Myocyte (in vitro differentiated cells): Measurements from ENCODE around the gene TIMM23B. TPM values are rescaled to one million over a fixed set of nuclear protein-coding genes. Genes with fewer than 3 reads are reported as not detected.
"Not testable (repeated sequence)": the region's sequence is repeated elsewhere in the genome, so short reads cannot be mapped to it uniquely, and the experiment has no call there.

Experiments
- DNase-seq: peaks from one replicate; pipeline ENCODE4 v3.0.0-alpha.2; 2012; ENCODE audit warnings: low read depth
- polyA plus RNA-seq: library from polyadenylated mRNA; unstranded; fragments of >200 nt; gene quantifications from one replicate; pipeline ENCODE4 v1.2.1, GENCODE V29; 2012; ENCODE audit warnings: missing spikeins
- total RNA-seq: library from RNA; depleted of rRNA; stranded (reverse); fragments of >200 nt; gene quantifications from 2 replicates; pipeline ENCODE4 v1.2.3, GENCODE V29; 2014

Gene TIMM23B, protein sequence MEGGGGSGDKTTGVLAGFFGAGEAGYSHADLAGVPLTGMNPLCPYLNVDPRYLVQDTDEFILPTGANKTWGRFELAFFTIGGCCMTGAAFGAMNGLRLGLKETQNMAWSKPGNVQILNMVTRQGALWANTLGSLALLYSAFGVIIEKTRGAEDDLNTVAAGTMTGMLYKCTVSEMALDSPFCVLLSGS
- 16.2 and 19.7 TPM in 2 replicates for total RNA-seq
- 17.1 TPM for polyA plus RNA-seq

DNA sequence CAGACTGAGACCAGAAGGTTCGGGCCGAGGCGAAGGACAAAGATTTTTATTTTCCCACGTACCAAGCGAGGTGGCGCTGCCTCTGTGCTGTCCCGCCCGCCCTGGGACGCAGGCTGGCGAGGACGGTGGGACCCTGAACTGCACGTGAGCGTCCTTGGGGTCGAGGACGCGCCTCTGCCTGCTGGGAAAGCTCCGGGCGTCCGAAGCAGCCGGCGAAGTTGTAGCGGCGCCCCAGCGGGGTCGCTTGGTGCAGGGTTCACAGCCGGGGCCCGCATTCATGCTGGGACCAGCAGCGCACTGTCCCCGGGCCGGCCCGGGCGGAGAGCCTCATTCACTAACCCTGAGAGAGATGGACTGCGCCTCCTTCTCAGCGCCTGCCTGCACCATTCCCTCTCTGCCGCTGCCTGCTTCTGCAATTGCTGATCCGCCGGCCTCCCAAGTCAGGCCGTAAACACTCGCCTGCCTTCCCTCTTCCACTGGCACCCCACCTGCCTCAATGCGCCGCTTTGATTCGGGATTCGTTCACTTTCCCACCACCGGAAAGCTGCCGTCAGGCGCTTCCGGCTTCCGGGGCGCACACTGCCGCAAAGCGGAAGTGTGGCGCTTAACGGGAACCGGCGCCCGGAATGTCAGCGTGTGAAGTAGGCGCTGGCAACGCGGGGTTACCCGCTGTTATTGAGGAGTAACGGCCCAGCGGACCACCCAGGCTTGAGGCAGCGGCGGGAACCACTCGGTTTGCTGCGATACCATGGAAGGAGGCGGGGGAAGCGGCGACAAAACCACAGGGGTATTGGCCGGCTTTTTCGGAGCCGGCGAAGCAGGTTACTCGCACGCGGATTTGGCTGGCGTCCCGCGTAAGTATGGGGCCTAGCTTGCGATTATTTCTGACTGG is at the start of gene TIMM23B, which contains the start of gene PARG:
TSS of gene TIMM23B (plus strand) at position 607 of the 892 bp plus-strand sequence. CDS start at position 749, 142 bp downstream.
TSS of gene PARG (minus strand) at position 581 of the 892 bp plus-strand sequence. CDS start at position 279, 302 bp downstream.
- peak; percentile 86 for DNase-seq

DNA sequence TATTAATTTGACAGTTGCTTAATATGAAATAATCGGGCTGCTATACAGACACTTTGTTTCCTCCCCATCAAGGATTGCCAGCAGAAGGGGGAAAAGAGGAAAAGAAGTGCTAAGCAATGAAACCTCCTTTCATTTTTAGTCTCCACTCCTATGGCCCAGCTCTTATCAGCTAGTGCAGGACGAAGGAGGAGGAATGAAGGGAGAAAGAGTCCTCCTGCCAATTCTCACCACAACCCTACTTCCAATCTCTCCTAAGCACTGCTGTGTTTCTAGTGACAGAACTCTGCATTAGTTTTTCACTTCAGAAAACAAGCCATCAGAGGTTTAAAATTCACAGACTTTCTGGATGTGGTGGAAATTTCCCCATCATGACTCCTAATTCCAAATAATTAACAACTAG is 41.9 kb upstream of the TIMM23B start:
- DNase-seq: not testable (repeated sequence)

DNA sequence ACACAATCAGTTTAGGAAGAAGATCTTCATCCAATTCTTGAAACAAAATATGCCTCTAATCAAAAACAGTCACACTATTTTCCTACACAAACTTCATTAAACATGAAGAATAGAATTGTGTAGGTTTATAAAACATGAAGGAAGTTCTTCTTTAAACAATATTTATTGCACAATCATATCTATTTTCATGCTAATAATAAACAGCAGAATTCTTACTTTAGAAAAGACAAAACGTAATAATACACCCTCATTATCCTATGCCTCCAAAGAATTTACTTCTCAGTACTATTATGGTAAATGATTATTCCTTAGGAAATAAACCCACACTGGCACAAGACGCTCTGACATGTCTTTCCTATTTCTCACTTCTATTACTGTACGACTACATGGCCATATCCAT is 41.4 kb upstream of the TIMM23B start:
- not testable (repeated sequence) for DNase-seq

DNA sequence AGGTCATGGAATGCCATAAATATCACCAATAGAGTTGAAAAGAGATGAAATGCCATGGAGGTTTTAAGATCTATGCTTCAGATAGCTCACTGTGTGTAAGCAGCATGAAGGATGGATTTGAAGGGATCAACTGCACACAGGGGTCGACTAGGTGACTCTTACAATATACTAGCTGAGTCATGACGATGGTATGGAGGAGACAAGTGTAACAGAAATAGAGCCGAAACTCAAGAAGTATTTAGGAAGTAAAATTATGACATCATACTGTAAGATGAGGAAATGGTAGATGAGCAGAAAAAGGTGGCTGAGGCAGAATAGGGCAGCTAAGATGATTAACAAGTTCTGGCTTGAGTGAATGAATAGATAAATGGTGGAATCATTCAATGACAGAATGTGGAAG is 38.0 kb upstream of the TIMM23B start:
- DNase-seq: not testable (repeated sequence)

DNA sequence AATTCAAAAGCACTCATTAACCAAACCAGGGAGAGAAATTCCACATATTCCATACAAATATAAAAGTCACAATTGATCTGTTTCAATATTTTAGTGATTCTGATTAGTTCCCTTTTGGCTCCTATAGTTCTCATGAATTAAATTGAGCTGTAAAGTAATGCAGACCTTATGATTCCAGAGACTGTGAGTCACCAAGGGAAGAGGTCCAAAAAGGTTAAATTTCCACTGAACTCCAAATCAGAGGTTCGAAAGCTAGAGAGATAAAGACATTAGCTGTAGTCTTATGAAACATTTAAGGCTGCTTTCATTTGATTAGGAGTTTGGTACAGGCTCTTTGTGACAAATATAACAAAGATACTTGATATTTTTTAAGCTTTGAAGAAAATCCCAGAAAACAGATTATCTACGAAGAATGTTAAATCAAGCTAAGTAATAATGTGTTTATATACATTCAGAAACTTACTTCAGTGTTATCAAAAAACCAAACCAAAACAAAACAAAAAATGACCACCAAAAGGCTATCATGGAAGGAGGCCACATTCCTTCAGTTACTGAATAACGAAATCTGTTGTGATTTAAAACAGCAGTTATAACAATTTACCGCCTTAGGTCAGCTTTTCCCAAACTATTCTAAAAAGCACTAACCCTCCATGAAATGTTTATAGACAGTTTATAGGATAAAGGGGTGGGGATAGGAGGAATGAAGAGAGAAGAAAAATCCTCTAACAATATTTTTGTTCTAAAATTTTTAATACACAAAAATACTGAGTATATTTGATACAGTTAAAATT is 33.4 kb upstream of the TIMM23B start:
- DNase-seq: not testable (repeated sequence)

DNA sequence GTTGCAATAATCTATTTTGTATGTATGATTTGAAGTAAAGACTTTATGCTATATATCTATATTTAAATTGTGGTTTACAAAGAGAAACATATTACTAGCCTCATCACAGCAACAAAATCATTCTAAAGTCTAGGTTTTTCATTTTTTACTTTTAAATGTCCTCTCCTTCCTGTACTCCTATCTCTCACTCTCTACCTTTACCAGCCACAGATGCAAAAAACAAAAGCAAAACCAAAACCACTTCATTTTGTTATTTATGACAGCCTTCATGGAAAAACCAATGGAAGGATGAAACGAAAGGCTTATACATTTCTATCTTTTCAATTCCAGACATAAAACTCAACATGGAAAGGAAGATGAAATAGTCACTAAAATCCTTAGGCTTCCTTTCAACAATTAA is 31.6 kb upstream of the TIMM23B start:
- DNase-seq: not testable (repeated sequence)

DNA sequence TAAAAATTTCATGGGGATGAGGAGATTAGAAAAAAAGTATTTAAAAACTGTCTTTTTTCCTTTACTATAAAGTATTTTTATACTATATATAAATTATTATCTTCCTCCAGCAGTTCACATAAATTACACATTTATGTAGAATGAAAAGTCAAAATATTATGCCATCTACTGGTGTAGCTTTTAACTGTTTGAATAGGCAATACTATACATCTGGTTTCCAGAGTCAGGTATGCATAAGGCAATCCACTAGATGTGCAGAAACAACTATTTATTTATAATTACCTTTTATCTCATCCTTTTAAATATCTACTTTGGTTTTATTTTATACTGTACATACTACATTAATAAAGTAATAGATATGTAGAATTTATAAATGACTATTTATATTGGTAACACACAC is 25.4 kb upstream of the TIMM23B start:
- not testable (repeated sequence) for DNase-seq

DNA sequence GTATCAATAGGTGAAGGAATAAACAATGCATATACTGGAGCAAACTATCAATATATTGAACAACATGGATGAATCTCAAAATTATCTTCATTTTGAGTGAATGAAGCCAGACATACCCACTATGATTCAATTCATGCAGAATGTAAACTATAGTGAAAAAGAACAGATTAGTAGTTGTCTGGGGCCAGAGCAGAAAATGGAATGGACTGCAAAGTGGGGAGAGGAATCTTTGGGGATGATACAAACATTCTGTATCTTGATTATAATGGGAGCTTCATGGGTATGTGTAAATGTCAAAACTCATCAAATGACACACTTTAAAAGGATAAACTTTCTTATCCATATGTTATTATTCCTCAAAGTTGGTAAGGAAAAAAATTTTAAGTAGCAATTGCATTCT is 23.9 kb upstream of the TIMM23B start:
- not testable (repeated sequence) for DNase-seq

DNA sequence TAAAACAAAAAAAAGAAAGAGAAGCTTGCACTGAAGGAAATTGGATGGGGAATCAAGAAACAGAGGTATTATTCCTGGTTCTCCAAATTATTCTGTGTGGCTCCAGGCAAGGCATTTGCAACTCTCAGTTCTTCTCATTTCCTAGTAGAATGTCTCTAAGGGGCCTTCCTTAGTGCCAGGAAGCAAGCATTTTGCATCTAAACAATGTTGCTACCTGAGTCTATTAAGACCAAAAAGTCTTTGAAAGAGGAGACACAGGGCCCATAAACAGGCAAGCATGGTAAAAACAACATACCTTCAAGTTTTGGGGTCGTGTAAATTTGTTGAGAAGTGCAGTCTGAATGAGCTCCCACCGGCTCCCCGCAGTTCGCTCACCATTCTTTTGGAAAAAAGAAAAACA is 19.8 kb upstream of the TIMM23B start:
- DNase-seq: not testable (repeated sequence)

DNA sequence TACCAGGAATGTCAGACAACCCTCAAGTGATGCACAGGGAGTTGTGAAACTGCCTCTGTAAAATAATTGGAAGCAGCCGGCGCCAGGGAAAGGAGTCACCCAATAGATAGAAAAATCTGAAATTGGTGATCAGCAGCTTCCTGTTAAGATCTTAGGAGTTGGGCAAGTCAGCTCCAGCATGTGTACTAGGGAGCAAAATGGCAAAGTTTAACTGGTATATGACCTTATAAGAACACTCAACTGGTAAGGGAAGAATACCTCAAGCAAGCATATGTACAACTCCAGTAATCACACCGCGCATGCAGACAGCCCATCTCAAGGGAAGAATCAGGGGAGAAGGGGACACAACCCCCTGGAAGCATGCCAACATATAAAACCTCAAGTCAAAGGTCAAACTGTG is 18.3 kb upstream of the TIMM23B start:
- DNase-seq: not testable (repeated sequence)

DNA sequence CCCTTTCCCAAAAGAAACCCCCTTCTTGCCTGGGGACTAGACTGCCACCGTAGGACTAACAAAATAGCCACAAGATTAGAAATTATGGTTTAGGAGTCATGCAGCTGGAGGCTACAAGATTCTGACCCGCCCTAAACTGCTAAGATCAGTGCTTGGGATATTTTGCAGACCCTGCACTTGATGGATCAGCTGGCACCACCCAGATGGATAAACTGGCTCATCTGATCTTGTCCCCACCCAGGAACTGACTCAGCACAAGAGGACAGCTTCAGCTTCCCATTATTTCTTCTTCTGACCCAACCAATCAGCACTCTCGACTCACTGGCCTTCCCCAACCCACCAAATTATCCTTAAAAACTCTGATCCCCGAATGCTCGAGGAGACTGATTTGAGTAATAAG is 10.6 kb upstream of the TIMM23B start:
- not testable (repeated sequence) for DNase-seq

DNA sequence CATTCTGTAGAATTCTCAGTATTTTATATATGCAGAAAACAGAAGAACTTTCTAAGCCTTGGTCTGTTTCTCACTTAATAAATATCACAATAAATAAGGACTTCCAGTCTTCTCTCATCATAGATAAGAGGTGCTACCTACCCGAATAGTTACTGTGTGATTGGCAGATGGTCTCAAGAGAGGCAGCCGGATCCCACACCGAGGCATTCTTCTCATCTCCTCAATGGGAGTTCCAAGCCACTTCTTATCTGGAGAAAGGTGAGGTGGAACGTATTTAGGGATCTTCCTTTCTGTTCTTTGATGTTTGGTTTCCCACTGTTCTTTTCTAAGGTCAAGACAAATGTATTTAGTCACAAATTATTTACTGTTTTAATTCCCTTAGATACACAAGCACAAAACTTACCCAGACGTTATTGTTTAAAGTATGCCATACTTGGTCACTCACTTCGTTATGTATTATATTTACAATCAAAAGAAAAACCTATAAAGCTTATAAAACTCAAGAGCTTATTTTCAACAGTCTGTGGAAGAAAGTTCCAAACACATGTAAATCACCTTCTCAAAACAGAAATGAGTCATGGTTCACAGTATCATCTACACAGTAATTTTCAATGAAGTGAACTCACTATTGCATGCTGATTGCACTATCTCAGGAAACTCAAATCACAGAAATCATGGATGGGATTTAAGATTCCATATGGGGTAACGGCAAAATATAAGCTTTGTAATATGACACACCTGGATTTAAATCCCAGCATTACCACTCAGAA is 9.7 kb upstream of the TIMM23B start:
- not testable (repeated sequence) for DNase-seq

DNA sequence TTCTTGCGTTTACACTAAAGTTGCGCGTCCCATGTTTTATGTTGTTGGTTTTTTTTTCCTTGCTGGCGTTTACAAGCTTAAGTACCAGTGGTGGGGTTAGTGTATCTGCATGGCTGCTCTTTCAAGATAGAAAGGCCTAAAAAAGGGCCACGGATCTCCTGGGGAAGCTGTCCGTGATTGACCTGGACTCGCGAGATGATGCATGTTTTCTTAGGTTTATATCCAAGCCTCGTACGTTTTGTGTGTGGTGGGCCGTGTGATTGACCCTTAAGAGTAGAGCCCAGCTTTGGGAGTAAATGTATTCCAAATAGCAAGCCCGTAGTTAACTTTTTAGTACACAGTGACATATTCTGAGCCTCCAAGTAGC is 469 bp downstream of the TIMM23B start:
- peak; percentile 9 for DNase-seq

DNA sequence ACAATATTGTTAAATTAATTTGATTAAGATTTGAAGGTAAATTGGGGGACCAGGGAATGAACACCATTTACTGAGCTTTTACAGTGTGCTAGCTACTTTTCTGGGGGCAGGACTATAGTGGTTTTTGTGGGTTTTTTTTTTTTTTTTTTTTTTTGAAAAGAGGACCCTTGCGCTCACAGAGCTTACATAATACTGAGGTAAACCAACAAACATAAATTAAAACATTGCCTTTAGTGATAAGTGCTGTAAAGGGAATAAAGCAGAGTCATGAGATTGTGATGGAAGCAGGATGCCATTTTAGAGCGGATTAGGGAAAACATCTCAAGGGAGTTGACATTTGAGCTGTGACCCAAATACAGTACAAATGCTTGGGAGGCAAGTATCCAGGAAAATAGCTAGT is 1.8 kb downstream of the TIMM23B start:
- DNase-seq: not testable (repeated sequence)

DNA sequence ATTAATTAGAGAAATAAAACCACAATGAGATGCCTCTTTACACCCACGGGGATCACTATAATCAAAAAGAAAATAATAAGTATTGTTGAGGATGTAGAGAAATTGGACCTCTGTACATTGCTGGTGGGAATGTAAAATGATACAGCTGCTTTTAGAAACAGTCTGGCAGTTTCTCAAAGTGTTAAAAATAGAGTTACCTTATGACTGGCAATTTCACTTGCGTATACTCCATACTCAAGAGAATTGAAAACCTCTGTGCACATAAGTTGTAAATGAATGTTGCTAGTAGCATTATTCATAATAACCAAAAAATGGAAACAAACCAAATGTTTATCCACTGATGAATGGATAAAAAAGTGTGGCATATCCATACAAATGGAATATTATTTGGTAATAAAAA is 6.3 kb downstream of the TIMM23B start:
- not testable (repeated sequence) for DNase-seq

DNA sequence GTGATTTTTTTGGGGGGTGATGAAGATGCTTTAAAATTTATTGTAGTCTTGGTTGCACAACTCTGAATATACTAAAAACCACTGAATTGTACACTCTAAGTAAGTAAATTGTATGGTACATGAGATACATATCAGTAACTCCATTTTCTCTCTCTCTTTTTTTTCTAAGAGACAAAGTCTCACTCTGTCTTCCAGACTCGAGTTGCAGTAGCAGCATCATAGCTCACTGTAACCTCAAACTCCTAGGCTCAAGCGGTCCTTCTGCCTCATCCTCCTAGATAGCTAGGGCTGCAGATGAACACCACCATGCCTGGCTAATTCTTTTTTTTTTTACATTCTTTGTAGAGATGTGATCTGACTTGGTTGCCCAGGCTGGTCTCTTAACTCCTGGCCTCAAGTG is 6.9 kb downstream of the TIMM23B start:
- not testable (repeated sequence) for DNase-seq

DNA sequence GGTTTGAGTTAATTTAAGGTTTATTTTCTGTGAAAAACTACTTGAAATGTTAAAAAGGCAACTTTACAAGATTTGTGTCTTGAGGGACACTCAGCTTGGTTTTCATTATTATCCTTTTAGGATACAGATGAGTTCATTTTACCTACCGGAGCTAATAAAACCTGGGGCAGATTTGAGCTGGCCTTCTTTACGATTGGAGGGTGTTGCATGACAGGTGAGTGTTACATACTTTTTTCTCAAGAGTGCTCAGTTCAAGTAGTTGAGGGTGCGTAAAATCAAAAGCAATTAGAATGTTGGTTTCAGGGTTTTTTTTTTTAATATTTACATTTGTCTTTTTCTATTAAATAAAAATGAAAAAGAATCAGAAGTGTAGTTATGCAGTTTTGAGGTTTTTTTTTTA is 10.2 kb downstream of the TIMM23B start:
- not testable (repeated sequence) for DNase-seq

DNA sequence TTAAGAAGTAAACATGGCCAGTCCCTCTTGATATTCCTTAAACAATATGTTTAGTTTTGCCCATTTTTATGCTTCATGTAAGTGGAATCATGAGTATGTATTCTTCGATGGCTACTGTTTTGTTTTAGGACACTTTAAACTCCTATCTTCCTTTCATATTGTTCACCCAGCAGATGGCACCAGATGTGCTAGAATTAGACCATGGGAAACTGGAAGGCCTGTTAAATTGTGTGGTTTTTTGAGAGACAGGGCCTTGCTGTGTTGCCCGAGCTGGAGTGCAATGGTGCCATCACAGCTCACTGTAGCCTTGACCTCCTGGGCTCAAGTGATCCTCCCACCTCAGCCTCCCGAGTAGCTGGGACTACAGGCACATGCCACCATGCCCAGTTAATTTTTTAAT is 11.3 kb downstream of the TIMM23B start:
- DNase-seq: peak; percentile 17

DNA sequence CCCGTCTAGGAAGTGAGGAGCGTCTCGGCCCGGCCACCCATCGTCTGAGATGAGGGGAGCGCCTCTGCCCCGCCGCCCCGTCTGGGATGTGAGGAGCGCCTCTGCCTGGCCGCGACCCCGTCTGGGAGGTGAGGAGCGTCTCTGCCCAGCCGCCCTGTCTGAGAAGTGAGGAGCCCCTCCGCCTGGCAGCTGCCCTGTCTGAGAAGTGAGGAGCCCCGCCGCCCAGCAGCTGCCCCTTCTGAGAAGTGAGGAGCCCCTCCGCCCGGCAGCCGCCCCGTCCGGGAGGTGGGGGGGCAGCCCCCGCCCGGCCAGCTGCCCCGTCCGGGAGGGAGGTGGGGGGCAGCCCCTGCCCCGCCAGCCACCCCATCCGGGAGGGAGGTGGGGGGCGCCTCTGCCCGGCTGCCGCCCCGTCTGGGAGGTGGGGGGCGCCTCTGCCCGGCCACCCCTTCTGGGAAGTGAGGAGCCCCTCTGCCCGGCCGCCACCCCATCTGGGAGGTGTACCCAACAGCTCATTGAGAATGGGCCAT is 28.5 kb downstream of the TIMM23B start:
- not testable (repeated sequence) for DNase-seq

DNA sequence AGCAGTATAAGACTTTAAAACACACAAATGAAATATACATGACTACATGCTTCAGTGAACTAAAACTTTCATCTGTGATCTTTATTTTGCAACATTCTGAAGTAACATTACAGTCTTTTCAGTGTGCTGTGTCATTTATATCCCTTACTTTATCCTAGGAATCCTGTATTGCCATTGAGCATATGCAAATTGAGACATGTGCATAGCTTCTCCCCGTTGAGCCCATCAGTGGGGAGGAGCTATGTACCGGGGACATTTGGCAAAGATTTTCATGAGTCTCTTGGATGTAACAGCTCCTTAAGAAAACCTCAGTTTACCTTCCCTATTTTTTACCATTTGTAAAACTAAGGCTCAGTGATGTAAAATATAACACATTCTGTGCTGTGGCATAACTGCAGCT is 29.6 kb downstream of the TIMM23B start:
- not testable (repeated sequence) for DNase-seq
